Epithelial cell of alveolus of lung (primary cell): ENCODE results near the gene PROCR. TPM values are rescaled to one million over a fixed set of nuclear protein-coding genes. Genes with fewer than 3 reads are reported as not detected.

Experiments used
- total RNA-seq: library from RNA; depleted of rRNA; stranded (reverse); fragments of >200 nt; gene quantifications from 2 replicates; pipeline ENCODE4 v1.2.1, GENCODE V29; 2015

The PROCR gene
- 80.6 and 95.7 TPM in 2 replicates for total RNA-seq

GRCh38 chr20:35171753-35172433 is at the start of gene PROCR:
PROCR (plus strand) TSS chr20:35172072; CDS start chr20:35172155, 83 bp downstream.

GRCh38 chr20:35146920-35147574 is 24.8 kb upstream of the PROCR start, which contains the start of gene EDEM2:
EDEM2 (minus strand) TSS chr20:35147336; CDS start chr20:35147258, 78 bp downstream.

GRCh38 chr20:35226126-35226883 is 54.4 kb downstream of the PROCR start, which contains the start of gene MMP24:
MMP24 (plus strand) TSS chr20:35226690; CDS start chr20:35226739, 49 bp downstream.

Other genes with a start within 250 kb of the PROCR start
- gene GSS, start 216.3 kb upstream of the PROCR start, total RNA-seq: 29.9 and 69.7 TPM in 2 replicates
- not detected in 2 replicates for gene MYH7B, start 216.2 kb upstream of the PROCR start, total RNA-seq
- 57.4 and 78.5 TPM in 2 replicates for gene TRPC4AP, start 79.3 kb upstream of the PROCR start, total RNA-seq
- 23.8 and 36.5 TPM in 2 replicates for gene EDEM2, start 24.7 kb upstream of the PROCR start, total RNA-seq
- 1.8 TPM in 1 of 2 replicates, not detected in the other for gene MMP24, start 54.6 kb downstream of the PROCR start, total RNA-seq
- 31.9 and 36.7 TPM in 2 replicates for gene MMP24OS, start 106.0 kb downstream of the PROCR start, total RNA-seq
- 75.5 and 190 TPM in 2 replicates for gene EIF6, start 112.7 kb downstream of the PROCR start, total RNA-seq
- not detected in 2 replicates for gene FAM83C, start 120.4 kb downstream of the PROCR start, total RNA-seq
- gene UQCC1, start 239.9 kb downstream of the PROCR start, total RNA-seq: 24.0 and 45.8 TPM in 2 replicates